ENCODE measurements around the gene RBM33.
A peak's percentile ranks its signal among the peaks of the same experiment; 100 is the strongest.

Gene RBM33

DNA sequence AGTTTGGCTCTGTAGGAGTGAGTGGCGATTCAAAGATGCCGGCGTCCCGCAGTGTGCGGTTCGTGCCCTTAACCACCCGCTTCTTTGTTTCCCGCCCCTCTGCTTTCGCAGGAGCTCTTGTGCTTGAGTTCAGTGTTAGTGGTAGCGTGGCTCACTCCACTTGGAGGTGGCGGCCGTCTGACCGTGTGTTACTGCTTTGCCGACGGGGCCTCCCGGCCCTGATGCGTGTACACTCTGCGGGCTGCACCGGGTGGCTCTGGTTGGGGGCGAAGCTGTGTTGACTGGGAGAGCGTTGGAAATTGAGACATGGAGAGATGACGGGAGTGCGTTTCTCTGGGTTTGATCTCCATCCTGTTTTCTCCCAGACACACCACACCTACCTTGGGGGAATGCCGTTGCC lies 136.4 kb downstream of the RBM33 start:
- TF ChIP-seq, protein P1, sequence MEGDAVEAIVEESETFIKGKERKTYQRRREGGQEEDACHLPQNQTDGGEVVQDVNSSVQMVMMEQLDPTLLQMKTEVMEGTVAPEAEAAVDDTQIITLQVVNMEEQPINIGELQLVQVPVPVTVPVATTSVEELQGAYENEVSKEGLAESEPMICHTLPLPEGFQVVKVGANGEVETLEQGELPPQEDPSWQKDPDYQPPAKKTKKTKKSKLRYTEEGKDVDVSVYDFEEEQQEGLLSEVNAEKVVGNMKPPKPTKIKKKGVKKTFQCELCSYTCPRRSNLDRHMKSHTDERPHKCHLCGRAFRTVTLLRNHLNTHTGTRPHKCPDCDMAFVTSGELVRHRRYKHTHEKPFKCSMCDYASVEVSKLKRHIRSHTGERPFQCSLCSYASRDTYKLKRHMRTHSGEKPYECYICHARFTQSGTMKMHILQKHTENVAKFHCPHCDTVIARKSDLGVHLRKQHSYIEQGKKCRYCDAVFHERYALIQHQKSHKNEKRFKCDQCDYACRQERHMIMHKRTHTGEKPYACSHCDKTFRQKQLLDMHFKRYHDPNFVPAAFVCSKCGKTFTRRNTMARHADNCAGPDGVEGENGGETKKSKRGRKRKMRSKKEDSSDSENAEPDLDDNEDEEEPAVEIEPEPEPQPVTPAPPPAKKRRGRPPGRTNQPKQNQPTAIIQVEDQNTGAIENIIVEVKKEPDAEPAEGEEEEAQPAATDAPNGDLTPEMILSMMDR (IDR thresholded peaks at IDR 0.05; ENCODE audit: extremely low read depth, missing control alignments) = no peak
- no peak for DNase-seq (ENCODE audit: low spot score)

DNA sequence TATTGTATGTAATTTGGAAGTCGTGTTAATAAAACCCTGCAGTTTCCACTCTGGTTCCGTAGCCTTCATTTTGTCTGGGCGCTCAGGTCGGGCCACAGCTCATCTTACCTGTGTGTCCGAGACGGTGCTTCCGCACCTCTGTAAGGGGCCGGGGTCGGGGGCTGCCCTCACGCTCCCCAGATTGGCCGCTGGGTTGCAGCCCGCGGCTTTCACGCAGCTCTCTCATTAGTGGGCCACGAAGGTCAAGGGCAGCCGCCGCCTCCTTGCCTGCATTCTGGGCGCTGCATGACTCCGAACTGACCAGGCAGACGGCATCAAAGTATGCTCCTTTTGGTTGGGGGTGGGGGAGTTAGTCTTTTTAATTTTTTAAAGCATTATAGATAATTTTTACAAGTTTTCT lies 137.0 kb downstream of the RBM33 start:
- TF ChIP-seq, protein P1 (IDR thresholded peaks at IDR 0.05; ENCODE audit: extremely low read depth, missing control alignments) = no peak

DNA sequence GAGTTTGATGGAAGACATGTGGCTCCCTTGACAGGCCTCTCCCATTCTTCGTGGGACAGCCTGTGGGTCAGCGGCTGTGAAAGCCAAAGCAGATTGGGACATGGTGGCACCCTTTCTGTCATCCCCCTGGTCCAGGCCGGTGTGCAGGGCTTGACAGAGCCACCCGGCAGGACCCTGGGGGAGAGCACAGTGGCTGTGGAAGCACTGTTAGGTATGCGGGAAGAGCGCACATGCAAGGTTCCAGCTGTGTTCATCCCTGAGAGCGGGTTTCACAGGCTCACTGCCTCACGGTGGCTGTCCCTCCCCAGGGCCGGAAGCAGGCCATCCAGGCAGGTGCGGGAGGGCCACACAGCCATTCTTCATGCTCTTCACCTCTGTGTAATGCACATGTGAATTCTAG lies 138.0 kb downstream of the RBM33 start:
- DNase-seq (ENCODE audit: low spot score) = no peak
- TF ChIP-seq, protein P1 (IDR thresholded peaks at IDR 0.05; ENCODE audit: extremely low read depth, missing control alignments) = no peak

More for the DNA sequence above, 137.0 kb downstream of the RBM33 start:
- DNase-seq (ENCODE audit: low spot score) = no peak

DNA sequence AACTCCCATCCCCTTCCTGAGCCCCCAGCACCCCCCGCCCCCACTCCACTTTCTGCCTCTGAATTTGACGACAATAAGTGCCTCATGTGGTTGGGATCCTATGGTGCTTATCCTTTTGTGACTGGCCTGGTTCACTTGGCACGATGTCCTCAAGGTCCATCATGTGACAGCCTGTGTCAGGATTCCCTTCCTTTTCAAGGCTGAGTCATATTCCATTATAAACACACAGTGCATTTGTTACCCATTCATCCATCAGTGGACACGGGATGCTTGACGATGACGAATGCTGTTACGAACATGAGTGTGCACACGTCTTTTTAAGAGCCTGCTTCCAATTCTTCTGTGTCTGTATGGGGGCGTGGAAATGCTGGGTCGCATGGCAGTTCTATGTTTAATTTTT lies 141.1 kb downstream of the RBM33 start:
- no peak for DNase-seq (ENCODE audit: low spot score)
- TF ChIP-seq, protein P1 (IDR thresholded peaks at IDR 0.05; ENCODE audit: extremely low read depth, missing control alignments) = no peak

DNA sequence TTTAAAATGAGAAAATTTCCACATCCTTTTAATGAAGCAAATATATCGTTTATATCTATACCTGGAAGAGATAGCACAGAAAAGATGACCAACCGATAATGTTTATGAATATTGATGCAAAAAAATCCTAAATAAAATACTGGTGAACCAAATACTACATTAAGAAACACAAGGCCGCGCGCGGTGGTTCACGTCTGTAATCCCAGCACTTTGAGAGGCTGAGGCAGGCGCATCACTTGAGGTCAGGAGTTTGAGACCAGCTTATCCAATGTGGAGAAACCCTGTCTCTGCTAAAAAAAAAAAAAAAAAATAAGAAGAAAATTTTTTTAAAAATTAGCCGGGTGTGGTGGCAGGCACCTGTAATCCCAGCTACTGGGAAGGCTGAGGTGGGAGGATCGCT lies 142.0 kb downstream of the RBM33 start:
- DNase-seq (ENCODE audit: low spot score) = no peak
- TF ChIP-seq, protein P1 (IDR thresholded peaks at IDR 0.05; ENCODE audit: extremely low read depth, missing control alignments) = no peak

DNA sequence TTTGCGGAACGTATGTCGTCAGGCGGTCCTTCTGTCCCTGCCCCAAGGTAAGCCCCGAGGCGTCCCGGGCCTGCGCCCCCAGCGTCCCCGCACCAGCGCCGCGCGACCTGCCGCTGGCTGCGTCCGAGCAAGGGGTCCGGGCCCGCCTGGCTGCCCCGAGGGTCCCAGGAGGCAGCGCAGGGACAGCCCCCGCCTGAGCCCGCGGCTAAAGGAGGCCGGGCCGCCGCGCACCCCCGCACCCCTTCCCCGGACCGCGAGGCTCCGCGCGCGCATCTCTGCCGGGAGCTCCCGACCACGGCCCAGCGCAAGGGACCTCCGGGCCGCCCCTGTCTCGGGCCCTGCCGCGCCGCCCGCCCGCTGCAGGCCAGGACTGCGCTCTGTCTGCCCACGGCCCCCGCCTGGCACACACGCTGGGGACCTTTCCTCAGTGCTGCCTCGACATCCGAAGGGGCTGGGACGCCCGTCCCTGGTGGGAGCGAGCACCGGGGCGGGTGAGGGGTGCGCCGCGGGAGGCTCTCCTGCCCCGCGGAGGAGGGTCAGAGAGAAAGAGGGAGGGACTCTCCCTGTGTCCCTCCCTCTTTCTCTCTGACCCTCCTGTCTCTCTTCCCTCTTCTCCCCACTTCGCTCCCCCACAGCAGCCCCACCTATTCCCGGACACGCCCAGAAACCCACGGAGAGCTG lies 142.8 kb downstream of the RBM33 start:
- peak; percentile 57 for DNase-seq (ENCODE audit: low spot score)
- TF ChIP-seq, protein P1 (IDR thresholded peaks at IDR 0.05; ENCODE audit: extremely low read depth, missing control alignments) = no peak

DNA sequence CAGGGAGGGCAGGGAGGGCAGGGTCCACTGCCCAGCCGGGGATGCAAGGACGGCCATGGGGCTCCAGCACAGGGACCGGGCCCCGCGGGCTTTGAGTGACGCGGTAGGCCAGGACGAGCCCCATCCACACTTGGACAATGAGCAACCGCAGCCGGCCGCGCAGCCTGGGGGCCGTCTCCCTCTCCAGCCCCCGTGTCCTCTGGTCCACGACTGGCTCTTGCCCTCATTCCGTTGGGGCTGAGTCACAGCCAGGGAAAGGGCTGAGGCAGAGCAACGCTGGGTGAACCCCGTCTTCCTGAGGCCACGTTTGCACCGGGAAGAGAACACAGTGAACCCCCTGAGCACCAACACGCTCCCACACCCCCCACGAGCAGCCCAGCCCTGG lies 144.1 kb downstream of the RBM33 start:
- TF ChIP-seq, protein P1 (IDR thresholded peaks at IDR 0.05; ENCODE audit: extremely low read depth, missing control alignments) = no peak
- peak; percentile 19 for DNase-seq (ENCODE audit: low spot score)
